Left kidney (tissue), 1 donor: ENCODE results near the gene SLC16A5. TPM values are rescaled to one million over a fixed set of nuclear protein-coding genes. Genes with fewer than 3 reads are reported as not detected.

ENCODE experiments used
- polyA plus RNA-seq: library from polyadenylated mRNA; unstranded; fragments of 120-200 nt; gene quantifications from one replicate; pipeline ENCODE4 v1.2.1, GENCODE V29; 2013; ENCODE audit not compliant: insufficient read length

The SLC16A5 gene
- polyA plus RNA-seq, 1 donor, result 29.5 TPM

Other genes starting within 250 kb of the SLC16A5 start
- gene GRIN2C, start 228.1 kb upstream of the SLC16A5 start, polyA plus RNA-seq, result 0.18 TPM
- gene FDXR, start 215.0 kb upstream of the SLC16A5 start, polyA plus RNA-seq, result 6.5 TPM
- gene FADS6, start 194.3 kb upstream of the SLC16A5 start, polyA plus RNA-seq, result 0.80 TPM
- gene USH1G, start 164.7 kb upstream of the SLC16A5 start, polyA plus RNA-seq, result 0.70 TPM
- not detected for gene OTOP2, start 163.7 kb upstream of the SLC16A5 start, polyA plus RNA-seq
- not detected for gene OTOP3, start 152.1 kb upstream of the SLC16A5 start, polyA plus RNA-seq
- gene HID1, start 115.2 kb upstream of the SLC16A5 start, polyA plus RNA-seq, result 10.8 TPM
- gene CDR2L, start 100.3 kb upstream of the SLC16A5 start, polyA plus RNA-seq, result 8.0 TPM
- gene MRPL58, start 75.3 kb upstream of the SLC16A5 start, polyA plus RNA-seq, result 28.0 TPM
- 325 TPM for gene ATP5PD, start 41.0 kb upstream of the SLC16A5 start, polyA plus RNA-seq
- gene KCTD2, start 40.7 kb upstream of the SLC16A5 start, polyA plus RNA-seq, result 30.4 TPM
- 14.0 TPM for gene ARMC7, start 22.0 kb downstream of the SLC16A5 start, polyA plus RNA-seq
- gene NT5C, start 43.8 kb downstream of the SLC16A5 start, polyA plus RNA-seq, result 40.0 TPM
- gene JPT1, start 66.6 kb downstream of the SLC16A5 start, polyA plus RNA-seq, result 86.1 TPM
- 705 TPM for gene SUMO2, start 95.0 kb downstream of the SLC16A5 start, polyA plus RNA-seq
- gene NUP85, start 117.7 kb downstream of the SLC16A5 start, polyA plus RNA-seq, result 84.0 TPM
- 49.1 TPM for gene GGA3, start 173.7 kb downstream of the SLC16A5 start, polyA plus RNA-seq
- gene MRPS7, start 173.9 kb downstream of the SLC16A5 start, polyA plus RNA-seq, result 73.9 TPM
- gene MIF4GD, start 183.3 kb downstream of the SLC16A5 start, polyA plus RNA-seq, result 19.2 TPM
- 7.2 TPM for gene SLC25A19, start 201.5 kb downstream of the SLC16A5 start, polyA plus RNA-seq